NCI-H1105 treated with DMSO at 0.1 percent for 48 hours (cell line): ENCODE data around the gene FAM117A.
A peak's percentile ranks its signal among the peaks of the same experiment; 100 is the strongest.
"Not testable (repeated sequence)": the region's sequence is repeated elsewhere in the genome, so short reads cannot be mapped to it uniquely, and the experiment has no call there.

Experiments
- DNase-seq: peaks from one replicate; lab custom pipeline; 2025; lab: John Stamatoyannopoulos, UW

Gene FAM117A

GRCh38 chr17:49739641-49740271 lies 24.2 kb downstream of the FAM117A start:
- DNase-seq = peak; percentile 87

GRCh38 chr17:49738456-49739163 lies 25.3 kb downstream of the FAM117A start:
- DNase-seq = no peak

GRCh38 chr17:49734515-49735490 lies 29.1 kb downstream of the FAM117A start:
- DNase-seq = no peak

GRCh38 chr17:49731435-49731831 lies 32.5 kb downstream of the FAM117A start:
- DNase-seq = no peak

- DNase-seq = no peak
Measured at GRCh38 chr17:49730785-49731434, 33.0 kb downstream of the FAM117A start.

GRCh38 chr17:49730078-49730784 lies 33.7 kb downstream of the FAM117A start:
- DNase-seq = no peak

GRCh38 chr17:49729069-49729468 lies 34.9 kb downstream of the FAM117A start:
- DNase-seq = no peak

- DNase-seq = no peak
Measured at GRCh38 chr17:49728425-49728824, 35.5 kb downstream of the FAM117A start.

- DNase-seq = no peak
Measured at GRCh38 chr17:49727380-49727779, 36.6 kb downstream of the FAM117A start.

GRCh38 chr17:49725452-49726130 lies 38.3 kb downstream of the FAM117A start:
- DNase-seq = no peak

GRCh38 chr17:49724552-49724951 lies 39.4 kb downstream of the FAM117A start:
- not testable (repeated sequence) for DNase-seq

- no peak for DNase-seq
Measured at GRCh38 chr17:49723423-49723822, 40.5 kb downstream of the FAM117A start.

- DNase-seq = no peak
Measured at GRCh38 chr17:49722066-49722465, 41.9 kb downstream of the FAM117A start.

GRCh38 chr17:49717371-49717861 lies 46.5 kb downstream of the FAM117A start:
- no peak for DNase-seq

GRCh38 chr17:49716668-49717364 lies 47.1 kb downstream of the FAM117A start:
- no peak for DNase-seq

- no peak for DNase-seq
Measured at GRCh38 chr17:49715717-49716279, 48.1 kb downstream of the FAM117A start.

GRCh38 chr17:49715216-49715615 lies 48.7 kb downstream of the FAM117A start:
- DNase-seq = no peak

- DNase-seq = no peak
Measured at GRCh38 chr17:49708515-49709183, 55.3 kb downstream of the FAM117A start.
